ENCODE measurements around the gene USH1C.

DNA sequence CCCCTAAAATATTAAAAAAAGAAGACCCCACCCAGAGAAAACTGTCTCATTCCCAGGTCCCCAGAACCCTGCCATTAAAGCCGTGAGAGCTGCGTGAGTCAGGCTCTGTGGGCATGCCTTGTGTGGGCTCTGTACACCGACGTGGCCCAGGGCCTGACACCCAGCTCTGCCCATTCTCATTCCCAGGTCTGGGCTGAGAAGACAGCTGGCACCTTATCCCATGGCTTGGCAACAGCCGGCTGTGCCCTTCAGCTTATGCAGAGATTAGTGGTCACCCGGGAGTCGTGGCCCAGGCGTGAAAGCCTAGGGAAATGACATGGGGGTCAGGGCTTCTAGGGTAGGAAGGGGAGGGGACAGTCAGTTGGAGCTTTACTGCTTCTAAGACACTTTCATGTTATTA is 34.7 kb upstream of the USH1C start:
- TF ChIP-seq POLR2AphosphoS5 (IDR thresholded peaks at IDR 0.05) (no peak), POLR2A (IDR thresholded peaks at IDR 0.05; ENCODE audit: low read depth) (no peak)
